VCaP (cell line): ENCODE measurements around the gene DDX23.

ENCODE experiments used
- H3K27ac ChIP-seq: fragments of 450-650 bp; 2 replicates; pipeline ENCODE4 v1.5.1; 2017
- CTCF ChIP-seq: fragments of 450-650 bp; conservative IDR thresholded peaks from 2 replicates; pipeline ENCODE4 v1.5.1; 2017; ENCODE audit warnings: mild to moderate bottlenecking, moderate library complexity

DDX23 gene

GRCh38 chr12:48851883-48852733 is at the start of gene DDX23:
Gene DDX23, minus strand, starts transcription at chr12:48852163. Its CDS starts 6,381 bp downstream, at chr12:48845782.
- TF ChIP-seq CTCF, result no peak

GRCh38 chr12:48901278-48901677 is 49.3 kb upstream of the DDX23 start:
- no peak overlapping the region for H3K27ac ChIP-seq
- no peak for TF ChIP-seq CTCF

More at GRCh38 chr12:48851883-48852733, at the start of gene DDX23:
- H3K27ac ChIP-seq, result peak within 1 kb of the TSS; percentile 97

- H3K27ac ChIP-seq, result no peak overlapping the region
- TF ChIP-seq CTCF, result no peak
Measured at GRCh38 chr12:48899651-48900050, 47.7 kb upstream of the DDX23 start.

- H3K27ac ChIP-seq, result no peak overlapping the region
- TF ChIP-seq CTCF, result no peak
Measured at GRCh38 chr12:48894271-48894670, 42.3 kb upstream of the DDX23 start.

GRCh38 chr12:48890657-48891418 is 38.9 kb upstream of the DDX23 start:
- no peak overlapping the region for H3K27ac ChIP-seq
- TF ChIP-seq CTCF, result peak; percentile 98

- H3K27ac ChIP-seq, result no peak overlapping the region
- no peak for TF ChIP-seq CTCF
Measured at GRCh38 chr12:48889679-48890078, 37.7 kb upstream of the DDX23 start.
